ENCODE results near the gene KRTAP3-1.

The KRTAP3-1 gene

GRCh38 chr17:40978575-40979151, 30.3 kb downstream of the KRTAP3-1 start:
- DNase-seq (ENCODE audit: low spot score) = no peak

GRCh38 chr17:40975516-40975915, 33.4 kb downstream of the KRTAP3-1 start:
- no peak for DNase-seq (ENCODE audit: low spot score)

- no peak for DNase-seq (ENCODE audit: low spot score)
Observed at GRCh38 chr17:40974366-40974765, 34.6 kb downstream of the KRTAP3-1 start.

GRCh38 chr17:40967582-40967981, 41.3 kb downstream of the KRTAP3-1 start:
- no peak for DNase-seq (ENCODE audit: low spot score)

GRCh38 chr17:40966848-40967247, 42.1 kb downstream of the KRTAP3-1 start, which contains the start of gene KRT39:
Gene KRT39 (minus strand): TSS chr17:40966948. CDS start chr17:40966856, 92 bp downstream.
- no peak for DNase-seq (ENCODE audit: low spot score)

GRCh38 chr17:40963838-40964237, 45.1 kb downstream of the KRTAP3-1 start:
- no peak for DNase-seq (ENCODE audit: low spot score)

- no peak for DNase-seq (ENCODE audit: low spot score)
Observed at GRCh38 chr17:40962059-40962561, 46.8 kb downstream of the KRTAP3-1 start.

GRCh38 chr17:40961591-40961990, 47.3 kb downstream of the KRTAP3-1 start:
- no peak for DNase-seq (ENCODE audit: low spot score)

GRCh38 chr17:40960144-40960543, 48.8 kb downstream of the KRTAP3-1 start:
- no peak for DNase-seq (ENCODE audit: low spot score)
